SK-N-SH (cell line): ENCODE data around the gene SLC2A13. TPM values are rescaled to one million over a fixed set of nuclear protein-coding genes. Genes with fewer than 3 reads are reported as not detected.

Experiments used
- CTCF ChIA-PET: fragments of 300-600, 350-600 bp; formaldehyde crosslinking; extraction: SDS; loops from one replicate; lab custom pipeline; 2021; lab: Yijun Ruan, JAX
- POLR2A ChIA-PET: fragments of 350-600 bp; sonication (Branson Sonifier 250); formaldehyde crosslinking; extraction: SDS; loops from one replicate; lab custom pipeline; 2020; ENCODE audit warnings: antibody characterized with exemption, inconsistent platforms; lab: Yijun Ruan, JAX
- DNase-seq: peaks from one replicate; pipeline ENCODE4 v3.0.0; 2012
- H2AFZ ChIP-seq: fragments of 200-600 bp; sonication (generic); 2 replicates; pipeline ENCODE4 v1.8.1; 2016; ENCODE audit warnings: antibody characterized with exemption, mild to moderate bottlenecking, low read depth
- H3F3A ChIP-seq: fragments of 200-600 bp; sonication (generic); replicated peaks from 2 replicates; pipeline ENCODE3; 2016; ENCODE audit warnings: antibody characterized with exemption, mild to moderate bottlenecking; ENCODE audit not compliant: insufficient read depth
- H3K27ac ChIP-seq, 2 experiments: fragments of 200-500 bp in 1 of 2; fragments of 200-600 bp in 1 of 2; sonication (Bioruptor generic) in 1 of 2; sonication (generic), shearing (Covaris generic) in 1 of 2; 2 replicates each; pipeline versions ENCODE4 v1.5.1 to v1.6.1; 2014 to 2016; ENCODE audit warnings: low read depth in 2 of 2, inconsistent platforms in 1 of 2, low read length in 1 of 2, mild to moderate bottlenecking in 1 of 2, mixed read lengths in 1 of 2
- H3K27me3 ChIP-seq: fragments of 200-600 bp; sonication (generic), shearing (Covaris generic); 2 replicates; pipeline ENCODE4 v1.6.1; 2016; ENCODE audit warnings: mixed run types; ENCODE audit not compliant: insufficient read depth
- H3K36me3 ChIP-seq, 2 experiments: fragments of 200-500 bp in 1 of 2; fragments of 200-600 bp in 1 of 2; sonication (Bioruptor generic) in 1 of 2; sonication (generic) in 1 of 2; replicated peaks in 1 of 2; 2 replicates each; pipeline versions ENCODE3 to v1.5.1; 2014 to 2016; ENCODE audit warnings: low read length in 1 of 2, mild to moderate bottlenecking in 1 of 2; ENCODE audit not compliant: insufficient read depth in 2 of 2, control insufficient read depth in 1 of 2
- H3K4me1 ChIP-seq, 2 experiments: fragments of 200-500 bp in 1 of 2; fragments of 200-600 bp in 1 of 2; sonication (Bioruptor generic) in 1 of 2; sonication (generic), shearing (Covaris generic) in 1 of 2; 2 replicates each; pipeline versions ENCODE4 v1.5.1 to v1.6.1; 2014 to 2016; ENCODE audit warnings: low read depth in 1 of 2, low read length in 1 of 2, mixed run types in 1 of 2; ENCODE audit not compliant: insufficient read depth in 2 of 2, control insufficient read depth in 1 of 2
- H3K4me2 ChIP-seq: fragments of 200-600 bp; sonication (generic), shearing (Covaris generic); 2 replicates; pipeline ENCODE4 v1.6.1; 2017; ENCODE audit warnings: mixed run types
- H3K4me3 ChIP-seq, 2 experiments: fragments of 200-500 bp in 1 of 2; fragments of 200-600 bp in 1 of 2; sonication (Bioruptor generic) in 1 of 2; sonication (generic), shearing (Covaris generic) in 1 of 2; 2 replicates each; pipeline versions ENCODE4 v1.5.1 to v1.8.1; 2014 to 2016; ENCODE audit warnings: low read depth in 2 of 2, inconsistent platforms in 1 of 2, low read length in 1 of 2, mild to moderate bottlenecking in 1 of 2, mixed read lengths in 1 of 2, moderate library complexity in 1 of 2
- H3K79me2 ChIP-seq: fragments of 200-600 bp; sonication (generic); 2 replicates; pipeline ENCODE4 v1.8.1; 2017; ENCODE audit warnings: mild to moderate bottlenecking; ENCODE audit not compliant: insufficient read depth
- H3K9ac ChIP-seq: fragments of 200-600 bp; sonication (generic); 2 replicates; pipeline ENCODE4 v1.6.1; 2017; ENCODE audit warnings: mixed run types
- H3K9me2 ChIP-seq: fragments of 200-600 bp; sonication (generic); 2 replicates; pipeline ENCODE4 v1.6.1; 2017; ENCODE audit warnings: mixed run types
- H3K9me3 ChIP-seq: fragments of 200-600 bp; sonication (generic); 2 replicates; pipeline ENCODE4 v1.6.1; 2017; ENCODE audit warnings: mixed run types, mild to moderate bottlenecking, moderate library complexity
- H4K20me1 ChIP-seq: fragments of 200-600 bp; sonication (generic); 2 replicates; pipeline ENCODE4 v1.6.1; 2017; ENCODE audit warnings: mild to moderate bottlenecking, mixed run types; ENCODE audit not compliant: insufficient read depth
- CHD2 ChIP-seq: fragments of 150-350 bp; IDR thresholded peaks from 2 replicates; pipeline ENCODE4 v1.6.1; 2018; ENCODE audit warnings: low read length; ENCODE audit not compliant: partially characterized antibody
- ELF1 ChIP-seq: IDR thresholded peaks from 2 replicates; pipeline ENCODE4 v1.4.0; 2012
- EP300 ChIP-seq, 2 experiments: IDR thresholded peaks; 2 replicates each; pipeline versions ENCODE4 v1.4.0 to v1.6.1; 2012; ENCODE audit warnings: borderline replicate concordance in 1 of 2, low read depth in 1 of 2, low read length in 1 of 2
- FOXJ3 ChIP-seq: sonication (generic); formaldehyde crosslinking; IDR thresholded peaks from 2 replicates; pipeline ENCODE4 v1.5.1; 2020; ENCODE audit warnings: mild to moderate bottlenecking, missing genetic modification reagents
- GABPA ChIP-seq: IDR thresholded peaks from 2 replicates; pipeline ENCODE4 v1.4.0; 2012; ENCODE audit warnings: low read depth, mild to moderate bottlenecking
- GATA2 ChIP-seq: sonication (generic); formaldehyde crosslinking; IDR thresholded peaks from 2 replicates; pipeline ENCODE4 v1.5.0; 2020; ENCODE audit warnings: mild to moderate bottlenecking, missing genetic modification reagents
- IRF3 ChIP-seq: fragments of 150-350 bp; IDR thresholded peaks from 2 replicates; pipeline ENCODE4 v1.6.1; 2016; ENCODE audit warnings: mild to moderate bottlenecking, low read depth, low read length
- NFIC ChIP-seq: IDR thresholded peaks from 2 replicates; pipeline ENCODE4 v1.4.0; 2012; ENCODE audit warnings: borderline replicate concordance
- NRF1 ChIP-seq: IDR thresholded peaks from 2 replicates; pipeline ENCODE4 v1.6.1; 2012; ENCODE audit warnings: low read depth, mild to moderate bottlenecking, low read length
- RAD21 ChIP-seq: IDR thresholded peaks from 2 replicates; pipeline ENCODE4 v1.6.1; 2012; ENCODE audit warnings: mild to moderate bottlenecking, low read length
- RCOR1 ChIP-seq: fragments of 150-350 bp; IDR thresholded peaks from 2 replicates; pipeline ENCODE4 v1.6.1; 2017; ENCODE audit warnings: antibody characterized with exemption, low read length
- RFX5 ChIP-seq: IDR thresholded peaks from 2 replicates; pipeline ENCODE4 v1.6.1; 2012; ENCODE audit warnings: mild to moderate bottlenecking, improper control_type of control experiment, low read length
- SIN3A ChIP-seq: IDR thresholded peaks from 2 replicates; pipeline ENCODE4 v1.6.1; 2012; ENCODE audit warnings: low read depth, mild to moderate bottlenecking, low read length, moderate library complexity, borderline replicate concordance
- TEAD4 ChIP-seq: IDR thresholded peaks from 2 replicates; pipeline ENCODE4 v1.4.0; 2012; ENCODE audit warnings: mild to moderate bottlenecking, borderline replicate concordance; ENCODE audit not compliant: insufficient read depth
- USF1 ChIP-seq: IDR thresholded peaks from 2 replicates; pipeline ENCODE4 v1.4.0; 2012; ENCODE audit warnings: low read depth, borderline replicate concordance
- USF2 ChIP-seq: fragments of 150-350 bp; IDR thresholded peaks from 2 replicates; pipeline ENCODE4 v1.6.1; 2017; ENCODE audit warnings: antibody characterized with exemption, low read length, low read depth, borderline replicate concordance
- ZBTB33 ChIP-seq: IDR thresholded peaks from 2 replicates; pipeline ENCODE4 v1.4.0; 2012; ENCODE audit warnings: low read depth, borderline replicate concordance
- WGBS: methylation state at CpG from one replicate; pipeline ENCODE4 v1.1.6; 2017; ENCODE audit warnings: low lambda C conversion rate; 5-methylcytosine and 5-hydroxymethylcytosine counted together
- polyA plus RNA-seq, 3 experiments: library from polyadenylated mRNA; depleted of rRNA; stranded (reverse); fragments of >200 nt; gene quantifications; 2 replicates each; pipeline ENCODE4 v1.2.3, GENCODE V29; 2012

The SLC2A13 gene
- polyA plus RNA-seq, 1 of the 3 experiments (the other 2 are of a cell fraction) = 0.21 TPM

- Histone ChIP-seq H4K20me1 (no peaks in the 10 kb centered on the region), H3K9ac (no peak overlapping the region), H3K27ac (no peak overlapping the region), H3K36me3 (no peaks in the 10 kb centered on the region), H3K4me1 (no peaks in the 10 kb centered on the region), H3K79me2 (no peaks in the 10 kb centered on the region), H3K4me2 (no peak overlapping the region), H3F3A (no peaks in the 10 kb centered on the region), H3K4me3 (no peak overlapping the region), H2AFZ (no peak overlapping the region), H3K27me3 (no peaks in the 10 kb centered on the region), H3K9me3 (no peaks in the 10 kb centered on the region), H3K9me2 (no peaks in the 10 kb centered on the region)
- 62% methylated on average over 7 of the region's 7 CpGs for WGBS
- TF ChIP-seq ELF1 (no peak), ZBTB33 (no peak), USF2 (no peak), NFIC (no peak), GABPA (no peak), IRF3 (no peak), GATA2 (CRISPR knock-in tag) (no peak), CHD2 (no peak), NRF1 (no peak), RCOR1 (no peak), FOXJ3 (CRISPR knock-in tag) (no peak), SIN3A (no peak), TEAD4 (no peak), RAD21 (no peak), EP300 (IDR thresholded peaks at IDR 0.05; ENCODE audit: borderline replicate concordance in 1 of 2, low read depth in 1 of 2, low read length in 1 of 2) (no peak), USF1 (no peak), RFX5 (no peak)
- POLR2A ChIA-PET = no interaction called here
- DNase-seq = no peak
- CTCF ChIA-PET = interaction anchor here (1.0 kb wide), 1 partner anchor 22 kb away, joined by 3 read pairs; no protein-coding TSS in a partner anchor
Observed at GRCh38 chr12:39912211-39912980, 193.5 kb downstream of the SLC2A13 start.
